DOHH2 (cell line): ENCODE measurements around the gene PITPNC1.
"Not testable (repeated sequence)": the region's sequence is repeated elsewhere in the genome, so short reads cannot be mapped to it uniquely, and the experiment has no call there.

Experiments used
- H3F3A ChIP-seq: fragments of 200-600 bp; sonication (generic), shearing (Covaris generic); 2 replicates; pipeline ENCODE4 v1.6.0; 2016; ENCODE audit warnings: antibody characterized with exemption, mild to moderate bottlenecking; ENCODE audit not compliant: control insufficient read depth, insufficient read depth
- H3K27ac ChIP-seq: fragments of 200-600 bp; sonication (generic); 2 replicates; pipeline ENCODE4 v1.5.1; 2014; ENCODE audit warnings: low read depth, mild to moderate bottlenecking, low read length, moderate library complexity
- H3K27me3 ChIP-seq: fragments of 200-600 bp; sonication (generic); 2 replicates; pipeline ENCODE4 v1.6.1; 2014; ENCODE audit warnings: mild to moderate bottlenecking, low read length, mixed read lengths; ENCODE audit not compliant: control insufficient read depth
- H3K36me3 ChIP-seq: fragments of 200-600 bp; sonication (generic); 2 replicates; pipeline ENCODE4 v1.6.1; 2014; ENCODE audit warnings: mild to moderate bottlenecking, low read length, moderate library complexity, mixed read lengths; ENCODE audit not compliant: control insufficient read depth
- H3K4me1 ChIP-seq: fragments of 200-600 bp; sonication (generic); 2 replicates; pipeline ENCODE4 v1.6.1; 2014; ENCODE audit warnings: mild to moderate bottlenecking, low read length, mixed read lengths; ENCODE audit not compliant: control insufficient read depth
- H3K4me2 ChIP-seq: fragments of 200-600 bp; sonication (generic); 2 replicates; pipeline ENCODE4 v1.6.0; 2014; ENCODE audit warnings: mild to moderate bottlenecking, low read length, moderate library complexity
- H3K4me3 ChIP-seq: fragments of 200-600 bp; sonication (generic); 2 replicates; pipeline ENCODE4 v1.5.1; 2014; ENCODE audit warnings: mild to moderate bottlenecking, low read length, mixed read lengths
- H3K79me2 ChIP-seq: fragments of 200-600 bp; sonication (generic); 2 replicates; pipeline ENCODE4 v1.6.1; 2014; ENCODE audit warnings: mild to moderate bottlenecking, low read length, mixed read lengths; ENCODE audit not compliant: control insufficient read depth
- H3K9me2 ChIP-seq: fragments of 200-600 bp; sonication (generic); replicated peaks from 2 replicates; pipeline ENCODE4 v1.6.1; 2014; ENCODE audit warnings: mild to moderate bottlenecking, low read length, mixed read lengths; ENCODE audit not compliant: control insufficient read depth
- H3K9me3 ChIP-seq: fragments of 200-600 bp; sonication (generic); 2 replicates; pipeline ENCODE4 v1.6.1; 2014; ENCODE audit warnings: antibody characterized with exemption, low read length, mixed read lengths; ENCODE audit not compliant: control insufficient read depth, insufficient read depth
- H4K20me1 ChIP-seq: fragments of 200-600 bp; sonication (generic); 2 replicates; pipeline ENCODE4 v1.6.0; 2014; ENCODE audit warnings: low read depth, mild to moderate bottlenecking, antibody characterized with exemption, low read length, moderate library complexity; ENCODE audit not compliant: control insufficient read depth, insufficient read depth
- EZH2phosphoT487 ChIP-seq: fragments of 200-600 bp; sonication (generic); IDR thresholded peaks from 2 replicates; pipeline ENCODE4 v1.6.1; 2017; ENCODE audit warnings: borderline replicate concordance, mild to moderate bottlenecking, antibody characterized with exemption, low read length, moderate library complexity, mixed read lengths
- TF ChIP-seq, protein P1 (sequence below): fragments of 200-600 bp; sonication (generic); IDR thresholded peaks from one replicate; pipeline ENCODE4 v1.5.1; 2014; ENCODE audit warnings: antibody characterized with exemption, mild to moderate bottlenecking, low read depth, low read length; ENCODE audit not compliant: poor library complexity, severe bottlenecking

Gene PITPNC1

DNA sequence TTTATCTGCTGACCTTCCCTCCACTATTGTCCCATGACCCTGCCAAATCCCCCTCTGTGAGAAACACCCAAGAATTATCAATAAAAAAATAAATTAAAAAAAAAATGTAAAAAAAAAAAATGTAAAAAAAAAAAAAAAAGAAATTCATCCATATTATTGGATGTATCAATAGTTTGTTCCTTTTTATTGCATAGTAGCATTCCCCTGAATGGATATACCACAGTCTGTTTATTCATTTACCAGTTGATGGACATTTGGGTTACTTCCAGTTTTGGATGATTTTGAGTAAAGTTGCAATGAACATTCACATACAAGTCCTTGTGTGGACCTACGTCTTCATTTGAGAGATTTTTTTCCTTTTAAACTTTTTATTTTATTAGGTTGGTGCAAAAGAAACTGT, 94.0 kb downstream of the PITPNC1 start:
- Histone ChIP-seq H3K4me2 (no peak overlapping the region), H3F3A (peaks cover 8% of the 10 kb centered on the region), H4K20me1 (no peaks in the 10 kb centered on the region), H3K9me3 (no peaks in the 10 kb centered on the region), H3K4me3 (no peak overlapping the region), H3K4me1 (peaks cover 46% of the 10 kb centered on the region), H3K27me3 (no peaks in the 10 kb centered on the region), H3K9me2 (no peaks in the 10 kb centered on the region), H3K79me2 (no peaks in the 10 kb centered on the region), H3K36me3 (no peaks in the 10 kb centered on the region), H3K27ac (no peak overlapping the region)
- TF ChIP-seq, protein P1, sequence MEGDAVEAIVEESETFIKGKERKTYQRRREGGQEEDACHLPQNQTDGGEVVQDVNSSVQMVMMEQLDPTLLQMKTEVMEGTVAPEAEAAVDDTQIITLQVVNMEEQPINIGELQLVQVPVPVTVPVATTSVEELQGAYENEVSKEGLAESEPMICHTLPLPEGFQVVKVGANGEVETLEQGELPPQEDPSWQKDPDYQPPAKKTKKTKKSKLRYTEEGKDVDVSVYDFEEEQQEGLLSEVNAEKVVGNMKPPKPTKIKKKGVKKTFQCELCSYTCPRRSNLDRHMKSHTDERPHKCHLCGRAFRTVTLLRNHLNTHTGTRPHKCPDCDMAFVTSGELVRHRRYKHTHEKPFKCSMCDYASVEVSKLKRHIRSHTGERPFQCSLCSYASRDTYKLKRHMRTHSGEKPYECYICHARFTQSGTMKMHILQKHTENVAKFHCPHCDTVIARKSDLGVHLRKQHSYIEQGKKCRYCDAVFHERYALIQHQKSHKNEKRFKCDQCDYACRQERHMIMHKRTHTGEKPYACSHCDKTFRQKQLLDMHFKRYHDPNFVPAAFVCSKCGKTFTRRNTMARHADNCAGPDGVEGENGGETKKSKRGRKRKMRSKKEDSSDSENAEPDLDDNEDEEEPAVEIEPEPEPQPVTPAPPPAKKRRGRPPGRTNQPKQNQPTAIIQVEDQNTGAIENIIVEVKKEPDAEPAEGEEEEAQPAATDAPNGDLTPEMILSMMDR, result no peak
- TF ChIP-seq EZH2phosphoT487, result no peak

DNA sequence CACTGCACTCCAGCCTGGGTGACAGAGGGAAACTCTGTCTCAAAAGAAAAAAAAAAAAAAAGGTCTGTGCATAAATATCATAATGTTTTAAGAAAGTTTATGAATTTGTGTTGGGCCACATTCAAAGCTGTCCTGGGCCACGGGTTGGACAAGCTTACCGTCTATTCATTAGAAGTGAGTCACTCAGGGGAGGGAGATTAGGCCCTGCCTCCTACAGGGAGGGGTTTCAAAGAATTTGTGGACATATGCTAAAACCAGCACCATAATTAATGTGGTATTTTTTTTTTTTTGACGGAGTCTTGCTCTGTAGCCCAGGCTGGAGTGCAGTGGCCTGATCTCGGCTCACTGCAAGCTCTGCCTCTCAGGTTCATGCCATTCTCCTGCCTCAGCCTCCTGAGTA, 95.5 kb downstream of the PITPNC1 start:
- not testable (repeated sequence) for H3K4me2 ChIP-seq, H3F3A ChIP-seq, H3K9me3 ChIP-seq, H4K20me1 ChIP-seq, H3K36me3 ChIP-seq, H3K27me3 ChIP-seq, H3K79me2 ChIP-seq, H3K4me3 ChIP-seq, H3K27ac ChIP-seq, H3K9me2 ChIP-seq
- H3K4me1 ChIP-seq, result peaks cover 32% of the 10 kb centered on the region

DNA sequence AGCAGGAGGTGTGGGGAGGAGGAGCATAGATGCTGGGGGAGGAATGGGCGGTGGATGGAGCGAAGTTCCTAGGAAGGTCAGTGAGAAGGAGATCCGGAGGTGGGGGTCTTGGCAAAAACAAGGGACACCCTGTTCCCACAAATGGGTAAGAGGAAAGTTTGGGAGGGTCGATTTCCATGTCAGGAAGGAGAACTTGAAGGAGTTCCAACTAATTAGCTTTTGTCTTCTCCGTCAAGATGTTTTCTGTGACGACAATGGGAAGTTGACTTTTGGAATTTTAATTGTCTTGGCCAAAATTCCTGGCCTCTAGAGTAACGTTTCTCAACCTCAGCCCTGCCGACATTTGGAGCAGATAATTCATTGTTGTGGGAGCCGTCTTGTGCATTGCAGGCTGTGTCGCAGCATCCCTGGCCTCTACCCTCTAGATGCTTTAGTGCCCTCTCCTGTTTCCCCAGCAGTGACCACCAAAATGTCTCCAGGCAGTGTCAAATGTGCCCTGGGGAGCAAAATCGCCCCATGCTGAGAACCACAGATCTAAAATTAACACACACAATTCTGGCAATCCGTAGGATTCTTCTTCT, 97.1 kb downstream of the PITPNC1 start:
- no peaks in the 10 kb centered on the region for H3K79me2 ChIP-seq
- peaks cover 30% of the 10 kb centered on the region for H3K4me1 ChIP-seq
- H3F3A ChIP-seq, result no peaks in the 10 kb centered on the region
- no peaks in the 10 kb centered on the region for H4K20me1 ChIP-seq
- no peaks in the 10 kb centered on the region for H3K9me3 ChIP-seq
- TF ChIP-seq, protein P1, result no peak
- TF ChIP-seq EZH2phosphoT487, result no peak
- no peak overlapping the region for H3K4me2 ChIP-seq
- no peak overlapping the region for H3K27ac ChIP-seq
- no peaks in the 10 kb centered on the region for H3K9me2 ChIP-seq
- no peaks in the 10 kb centered on the region for H3K36me3 ChIP-seq
- 0 out of 2 replicates have a peak, but pooled peaks cover 2% of the 10 kb centered on the region for H3K27me3 ChIP-seq
- no peak overlapping the region for H3K4me3 ChIP-seq

DNA sequence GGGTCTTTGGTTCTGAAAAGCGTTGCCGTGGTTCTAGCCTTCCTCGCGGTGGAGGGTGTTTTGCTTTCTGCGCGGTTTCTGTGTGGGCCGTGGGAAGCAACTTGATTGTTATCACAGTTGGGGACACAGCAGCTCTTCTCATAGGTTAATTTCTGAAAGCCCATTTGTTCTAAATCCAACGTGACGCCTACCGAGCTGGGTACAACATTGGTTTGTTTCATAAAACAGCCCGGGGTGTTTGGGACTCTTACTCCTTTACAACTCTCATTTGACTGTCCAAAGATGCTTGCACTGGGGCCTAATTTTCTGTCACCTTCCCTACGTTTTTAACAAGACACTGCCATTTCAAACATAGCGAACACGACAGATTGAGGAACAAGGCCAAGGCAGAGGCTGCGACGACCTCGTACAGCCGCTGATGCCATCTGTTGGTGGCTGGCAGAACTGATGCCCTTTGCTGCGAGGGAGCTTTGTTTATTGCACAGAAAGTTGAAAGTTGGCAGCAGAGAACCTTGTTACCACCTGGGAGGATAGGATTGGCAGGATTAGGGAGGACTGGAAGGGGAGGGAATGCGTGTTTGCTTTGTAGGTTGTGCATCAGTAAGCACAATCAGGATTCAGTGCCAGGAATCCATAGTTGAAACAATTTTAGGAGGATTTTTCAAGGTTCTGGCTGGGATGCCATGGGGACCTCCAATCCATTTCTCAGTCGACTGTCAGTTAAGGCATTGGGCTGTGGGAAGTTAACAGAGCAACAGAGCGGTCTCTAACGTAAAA, 98.3 kb downstream of the PITPNC1 start:
- H3K27ac ChIP-seq, result no peak overlapping the region

More for the DNA sequence above, 98.3 kb downstream of the PITPNC1 start:
- Histone ChIP-seq H3K4me3 (no peak overlapping the region), H3K9me3 (no peaks in the 10 kb centered on the region), H3F3A (0 out of 2 replicates have a peak, but pooled peaks cover 2% of the 10 kb centered on the region), H3K27me3 (0 out of 2 replicates have a peak, but pooled peaks cover 2% of the 10 kb centered on the region), H3K4me1 (peaks cover 33% of the 10 kb centered on the region), H3K4me2 (peak overlapping the region; percentile 15), H3K9me2 (no peaks in the 10 kb centered on the region), H3K36me3 (no peaks in the 10 kb centered on the region), H3K79me2 (no peaks in the 10 kb centered on the region), H4K20me1 (no peaks in the 10 kb centered on the region)
- TF ChIP-seq, protein P1, result peak; percentile 99
- no peak for TF ChIP-seq EZH2phosphoT487
